ENCODE measurements around the gene STXBP1. TPM values are rescaled to one million over a fixed set of nuclear protein-coding genes. Genes with fewer than 3 reads are reported as not detected.
A peak's percentile ranks its signal among the peaks of the same experiment; 100 is the strongest.

Gene STXBP1
- total RNA-seq, 1 donor from 2014 or later = 10.6 TPM

GRCh38 chr9:127689329-127690000 lies 77.4 kb downstream of the STXBP1 start:
- DNase-seq (ENCODE audit: low read depth) = no peak

- no peak for DNase-seq (ENCODE audit: low read depth)
These were observed 78.7 kb downstream of the STXBP1 start for GRCh38 chr9:127690735-127691134.

- no peak for DNase-seq (ENCODE audit: low read depth)
These were observed 80.0 kb downstream of the STXBP1 start for GRCh38 chr9:127692071-127692470.

- DNase-seq (ENCODE audit: low read depth) = no peak
These were observed 81.1 kb downstream of the STXBP1 start for GRCh38 chr9:127693143-127693542.

GRCh38 chr9:127693697-127694096 lies 81.6 kb downstream of the STXBP1 start:
- no peak for DNase-seq (ENCODE audit: low read depth)

- DNase-seq (ENCODE audit: low read depth) = peak; percentile 53
These were observed 83.0 kb downstream of the STXBP1 start for GRCh38 chr9:127694890-127695720.

- DNase-seq (ENCODE audit: low read depth) = peak; percentile 79
These were observed 85.5 kb downstream of the STXBP1 start for GRCh38 chr9:127697575-127697974.

GRCh38 chr9:127698386-127698785 lies 86.3 kb downstream of the STXBP1 start:
- DNase-seq (ENCODE audit: low read depth) = no peak

GRCh38 chr9:127698985-127699670 lies 87.1 kb downstream of the STXBP1 start:
- peak; percentile 92 for DNase-seq (ENCODE audit: low read depth)

- DNase-seq (ENCODE audit: low read depth) = no peak
These were observed 88.1 kb downstream of the STXBP1 start for GRCh38 chr9:127700140-127700539.

GRCh38 chr9:127700594-127701255 lies 88.6 kb downstream of the STXBP1 start:
- peak; percentile 74 for DNase-seq (ENCODE audit: low read depth)

GRCh38 chr9:127703289-127703946 lies 91.3 kb downstream of the STXBP1 start:
- DNase-seq (ENCODE audit: low read depth) = no peak

- DNase-seq (ENCODE audit: low read depth) = peak; percentile 78
These were observed 93.7 kb downstream of the STXBP1 start for GRCh38 chr9:127705577-127706379.

- DNase-seq (ENCODE audit: low read depth) = no peak
These were observed 94.8 kb downstream of the STXBP1 start, which contains the start of gene CFAP157 for GRCh38 chr9:127706836-127707241. CFAP157 (plus strand) TSS chr9:127706988; CDS start chr9:127707032, 44 bp downstream.

- no peak for DNase-seq (ENCODE audit: low read depth)
These were observed 95.7 kb downstream of the STXBP1 start for GRCh38 chr9:127707766-127708165.

GRCh38 chr9:127708952-127709587 lies 97.0 kb downstream of the STXBP1 start:
- no peak for DNase-seq (ENCODE audit: low read depth)

- no peak for DNase-seq (ENCODE audit: low read depth)
These were observed 98.2 kb downstream of the STXBP1 start for GRCh38 chr9:127710204-127710783.

GRCh38 chr9:127711226-127711701 lies 99.2 kb downstream of the STXBP1 start:
- DNase-seq (ENCODE audit: low read depth) = no peak

- no peak for DNase-seq (ENCODE audit: low read depth)
These were observed 99.8 kb downstream of the STXBP1 start for GRCh38 chr9:127711831-127712274.

Data from myocyte (in vitro differentiated cells).